Astrocyte of the spinal cord (primary cell): Measurements from ENCODE around the gene POU6F2.
"Not testable (repeated sequence)": the region's sequence is repeated elsewhere in the genome, so short reads cannot be mapped to it uniquely, and the experiment has no call there.

Source experiments
- DNase-seq: peaks from one replicate; pipeline ENCODE4 v3.0.0; 2011; ENCODE audit warnings: low read depth, low spot score
- H3K4me3 ChIP-seq: 2 replicates; pipeline ENCODE4 v1.5.1; 2011; ENCODE audit warnings: low read depth, mild to moderate bottlenecking, low read length, moderate library complexity
- in situ Hi-C: cut with HindIII; loops from 2 replicates; pipeline ENCODE4 v1.10.0; 2017; ENCODE audit warnings: low sequenced_read_pairs
- TF ChIP-seq, protein P1 (sequence below): IDR thresholded peaks from 2 replicates; pipeline ENCODE4 v1.5.1; 2012; ENCODE audit warnings: low read depth, mild to moderate bottlenecking, low read length, inconsistent platforms

The POU6F2 gene

DNA sequence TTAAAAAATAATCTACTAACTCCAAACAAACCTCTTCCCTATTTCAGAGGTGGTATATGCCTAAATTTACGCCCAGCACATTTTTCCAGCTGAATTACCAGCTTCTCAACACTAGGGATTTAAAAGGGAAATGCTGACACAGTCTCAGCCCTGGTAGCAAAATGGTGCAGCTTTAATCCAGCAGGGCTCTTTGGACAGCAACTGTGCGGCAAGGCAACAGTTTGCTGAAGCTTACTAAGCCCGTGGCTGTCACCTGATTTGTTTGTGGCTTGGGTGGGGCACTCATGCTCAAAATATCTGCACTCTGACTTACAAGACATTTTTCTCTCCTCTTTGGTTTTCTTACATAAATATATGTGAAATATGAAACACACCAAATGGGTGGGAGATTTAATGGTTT, 206.7 kb downstream of the POU6F2 start:
- DNase-seq = no peak
- TF ChIP-seq, protein P1, sequence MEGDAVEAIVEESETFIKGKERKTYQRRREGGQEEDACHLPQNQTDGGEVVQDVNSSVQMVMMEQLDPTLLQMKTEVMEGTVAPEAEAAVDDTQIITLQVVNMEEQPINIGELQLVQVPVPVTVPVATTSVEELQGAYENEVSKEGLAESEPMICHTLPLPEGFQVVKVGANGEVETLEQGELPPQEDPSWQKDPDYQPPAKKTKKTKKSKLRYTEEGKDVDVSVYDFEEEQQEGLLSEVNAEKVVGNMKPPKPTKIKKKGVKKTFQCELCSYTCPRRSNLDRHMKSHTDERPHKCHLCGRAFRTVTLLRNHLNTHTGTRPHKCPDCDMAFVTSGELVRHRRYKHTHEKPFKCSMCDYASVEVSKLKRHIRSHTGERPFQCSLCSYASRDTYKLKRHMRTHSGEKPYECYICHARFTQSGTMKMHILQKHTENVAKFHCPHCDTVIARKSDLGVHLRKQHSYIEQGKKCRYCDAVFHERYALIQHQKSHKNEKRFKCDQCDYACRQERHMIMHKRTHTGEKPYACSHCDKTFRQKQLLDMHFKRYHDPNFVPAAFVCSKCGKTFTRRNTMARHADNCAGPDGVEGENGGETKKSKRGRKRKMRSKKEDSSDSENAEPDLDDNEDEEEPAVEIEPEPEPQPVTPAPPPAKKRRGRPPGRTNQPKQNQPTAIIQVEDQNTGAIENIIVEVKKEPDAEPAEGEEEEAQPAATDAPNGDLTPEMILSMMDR = no peak

GRCh38 chr7:39186131-39186530, 208.4 kb downstream of the POU6F2 start:
- in situ Hi-C loops = no loop called here
- TF ChIP-seq, protein P1 = no peak
- H3K4me3 ChIP-seq = no peak overlapping the region
- DNase-seq = no peak

More for the DNA sequence above, 206.7 kb downstream of the POU6F2 start:
- no peak overlapping the region for H3K4me3 ChIP-seq
- in situ Hi-C loops = no loop called here

DNA sequence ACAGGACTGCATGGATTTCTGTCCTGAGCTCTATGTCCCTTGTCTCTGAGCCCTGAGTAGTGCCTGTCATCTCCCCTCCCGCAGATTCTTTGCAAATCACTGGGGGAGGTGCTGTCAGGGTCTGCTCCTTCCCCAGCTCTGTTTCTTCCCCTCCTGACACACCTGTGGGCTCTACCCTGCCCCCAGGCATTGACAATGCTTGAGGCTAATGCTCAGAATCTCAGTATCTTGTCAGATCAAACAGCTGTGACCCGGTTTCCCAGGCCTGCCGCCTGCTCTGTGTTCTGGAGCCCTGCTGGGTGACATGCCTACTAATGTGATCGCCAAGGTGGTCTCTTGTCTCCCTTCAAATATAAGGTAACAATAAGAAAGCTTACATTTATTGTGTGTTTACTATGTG, 209.0 kb downstream of the POU6F2 start:
- TF ChIP-seq, protein P1 = no peak
- DNase-seq = no peak
- in situ Hi-C loops = no loop called here
- no peak overlapping the region for H3K4me3 ChIP-seq

DNA sequence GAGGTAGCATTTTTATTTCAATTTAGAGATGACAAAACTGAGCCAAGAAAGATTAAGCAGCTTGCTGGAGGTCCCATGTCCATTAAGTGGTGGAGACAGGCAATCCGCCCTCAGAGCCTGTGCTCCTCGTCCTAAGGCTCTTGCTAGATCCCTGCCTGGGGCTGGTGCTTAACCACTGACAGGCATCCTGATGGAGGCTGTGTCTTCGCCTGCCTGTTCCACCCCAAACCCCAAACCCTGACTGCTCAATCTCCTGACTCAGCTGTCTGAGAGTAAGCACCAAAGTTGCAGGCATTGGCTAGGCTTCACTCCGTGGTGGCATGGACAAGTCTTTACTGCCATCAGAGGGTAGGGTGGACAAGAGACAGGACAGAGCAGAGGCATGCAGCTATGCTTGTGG, 209.4 kb downstream of the POU6F2 start:
- H3K4me3 ChIP-seq = no peak overlapping the region
- in situ Hi-C loops = no loop called here
- TF ChIP-seq, protein P1 = no peak
- DNase-seq = no peak

GRCh38 chr7:39192476-39192875, 214.8 kb downstream of the POU6F2 start:
- H3K4me3 ChIP-seq = no peak overlapping the region
- in situ Hi-C loops = no loop called here
- DNase-seq = no peak
- TF ChIP-seq, protein P1 = no peak

- DNase-seq, H3K4me3 ChIP-seq, in situ Hi-C loops: not testable (repeated sequence)
These were observed 216.7 kb downstream of the POU6F2 start for GRCh38 chr7:39194388-39194787.

- DNase-seq = no peak
- TF ChIP-seq, protein P1 = no peak
- in situ Hi-C loops = no loop called here
- no peak overlapping the region for H3K4me3 ChIP-seq
These were observed 218.3 kb downstream of the POU6F2 start for GRCh38 chr7:39195967-39196366.
